IMR-90 (cell line): ENCODE results near the gene NUDT6. TPM values are rescaled to one million over a fixed set of nuclear protein-coding genes. Genes with fewer than 3 reads are reported as not detected.

Experiments
- ATAC-seq: fragments of 200-7000 bp; cut with Tn5 transposase; 2 replicates; pipeline ENCODE4 v1.9.1; 2020; ENCODE audit warnings: low read depth, mild to moderate bottlenecking, moderate library complexity
- BruUV-seq: library from RNA; stranded (reverse); fragments of 400-500 nt; replicated peaks from 2 replicates; lab custom pipeline; 2021; lab: Mats Ljungman, UMichigan
- CTCF ChIA-PET: fragments of 300-600 bp; formaldehyde crosslinking; extraction: SDS; loops from one replicate; lab custom pipeline; 2021; ENCODE audit warnings: antibody characterized with exemption; lab: Yijun Ruan, JAX
- POLR2A ChIA-PET: fragments of 300-600 bp; sonication (Branson Sonifier 250); formaldehyde crosslinking; loops from one replicate; lab custom pipeline; 2022; ENCODE audit warnings: antibody characterized with exemption; ENCODE audit not compliant: unreplicated experiment; lab: Charles Lee
- DNase-seq: peaks from one replicate; pipeline ENCODE4 v3.0.0; 2013
- H2AFZ ChIP-seq: replicated peaks from 2 replicates; pipeline ENCODE3; 2013; ENCODE audit warnings: low read length, mild to moderate bottlenecking; ENCODE audit not compliant: poor library complexity
- H2AK5ac ChIP-seq: 2 replicates; pipeline ENCODE4 v1.6.1; 2013; ENCODE audit warnings: low read depth, low read length, inconsistent platforms
- H2AK9ac ChIP-seq: replicated peaks from 2 replicates; pipeline ENCODE3; 2013; ENCODE audit warnings: mild to moderate bottlenecking, low read depth, low read length, moderate library complexity; ENCODE audit not compliant: poor library complexity
- H2BK120ac ChIP-seq: 2 replicates; pipeline ENCODE4 v1.6.1; 2013; ENCODE audit warnings: low read depth, low read length, inconsistent platforms
- H2BK15ac ChIP-seq: 3 replicates; pipeline ENCODE4 v1.6.1; 2013; ENCODE audit warnings: low read depth, low read length, inconsistent platforms
- H2BK20ac ChIP-seq: 2 replicates; pipeline ENCODE4 v1.6.1; 2013; ENCODE audit warnings: low read depth, mild to moderate bottlenecking, inconsistent platforms, low read length, moderate library complexity
- H2BK5ac ChIP-seq: 2 replicates; pipeline ENCODE4 v1.6.1; 2013; ENCODE audit warnings: mild to moderate bottlenecking, low read depth, low read length, inconsistent platforms; ENCODE audit not compliant: poor library complexity, severe bottlenecking
- H3K14ac ChIP-seq: replicated peaks from 2 replicates; pipeline ENCODE4 v1.6.1; 2013; ENCODE audit warnings: low read depth, low read length, inconsistent platforms
- H3K18ac ChIP-seq: 2 replicates; pipeline ENCODE4 v1.6.1; 2013; ENCODE audit warnings: low read depth, low read length, control low read depth
- H3K23ac ChIP-seq: 2 replicates; pipeline ENCODE4 v1.6.1; 2013; ENCODE audit warnings: low read depth, low read length, inconsistent platforms
- H3K27ac ChIP-seq: 2 replicates; pipeline ENCODE4 v1.5.1; 2013; ENCODE audit warnings: mild to moderate bottlenecking, control low read depth, low read length; ENCODE audit not compliant: insufficient read depth
- H3K27me3 ChIP-seq: 2 replicates; pipeline ENCODE4 v1.6.1; 2013; ENCODE audit warnings: low read length; ENCODE audit not compliant: control insufficient read depth, insufficient read depth
- H3K36me3 ChIP-seq: 2 replicates; pipeline ENCODE4 v1.6.1; 2013; ENCODE audit warnings: low read length, mixed read lengths; ENCODE audit not compliant: control insufficient read depth, insufficient read depth
- H3K4ac ChIP-seq: 2 replicates; pipeline ENCODE4 v1.6.1; 2013; ENCODE audit warnings: low read depth, low read length, inconsistent platforms
- H3K4me1 ChIP-seq: 2 replicates; pipeline ENCODE4 v1.6.1; 2013; ENCODE audit warnings: low read length, mixed read lengths; ENCODE audit not compliant: control insufficient read depth, insufficient read depth
- H3K4me2 ChIP-seq: 2 replicates; pipeline ENCODE4 v1.6.1; 2013; ENCODE audit warnings: low read depth, mild to moderate bottlenecking, control low read depth, low read length, moderate library complexity
- H3K4me3 ChIP-seq: 2 replicates; pipeline ENCODE4 v1.5.1; 2013; ENCODE audit warnings: low read depth, mild to moderate bottlenecking, control low read depth, low read length, moderate library complexity; ENCODE audit not compliant: insufficient read depth
- H3K56ac ChIP-seq: 2 replicates; pipeline ENCODE4 v1.6.1; 2013; ENCODE audit warnings: low read length, inconsistent platforms; ENCODE audit not compliant: insufficient read depth; ENCODE audit errors: extremely low read depth
- H3K79me1 ChIP-seq, 2 experiments: 2 replicates each; pipeline ENCODE4 v1.6.1; 2013; ENCODE audit warnings: low read length in 2 of 2, inconsistent platforms in 1 of 2, low read depth in 1 of 2
- H3K9ac ChIP-seq: 2 replicates; pipeline ENCODE4 v1.6.1; 2013; ENCODE audit warnings: low read depth, low read length, control low read depth
- H3K9me1 ChIP-seq: 2 replicates; pipeline ENCODE4 v1.6.1; 2013; ENCODE audit warnings: low read length, inconsistent platforms; ENCODE audit not compliant: insufficient read depth
- H3K9me3 ChIP-seq: 2 replicates; pipeline ENCODE4 v1.6.1; 2013; ENCODE audit warnings: low read length; ENCODE audit not compliant: control insufficient read depth, insufficient read depth
- H4K20me1 ChIP-seq: 2 replicates; pipeline ENCODE4 v1.6.1; 2013; ENCODE audit warnings: low read length, inconsistent platforms; ENCODE audit not compliant: insufficient read depth
- H4K5ac ChIP-seq: 2 replicates; pipeline ENCODE4 v1.6.1; 2013; ENCODE audit warnings: mild to moderate bottlenecking, low read depth, low read length, control low read depth
- H4K8ac ChIP-seq, 2 experiments: 2 replicates each; pipeline ENCODE4 v1.6.1; 2013; ENCODE audit warnings: low read depth in 2 of 2, low read length in 2 of 2, control low read depth in 1 of 2, inconsistent platforms in 1 of 2
- H4K91ac ChIP-seq: 2 replicates; pipeline ENCODE4 v1.6.1; 2013; ENCODE audit warnings: low read depth, low read length, inconsistent platforms; ENCODE audit not compliant: insufficient read depth
- CEBPB ChIP-seq: IDR thresholded peaks from 2 replicates; pipeline ENCODE4 v1.6.1; 2012; ENCODE audit warnings: low read depth, low read length, improper control_type of control experiment
- CHD1 ChIP-seq: IDR thresholded peaks from 2 replicates; pipeline ENCODE4 v1.6.1; 2012; ENCODE audit warnings: low read depth, low read length, improper control_type of control experiment
- MXI1 ChIP-seq: IDR thresholded peaks from 2 replicates; pipeline ENCODE4 v1.6.1; 2012; ENCODE audit warnings: low read depth, mild to moderate bottlenecking, low read length, moderate library complexity, borderline replicate concordance
- RAD21 ChIP-seq: IDR thresholded peaks from 2 replicates; pipeline ENCODE4 v1.6.1; 2012; ENCODE audit warnings: low read length, improper control_type of control experiment
- USF2 ChIP-seq: fragments of 150-350 bp; IDR thresholded peaks from 2 replicates; pipeline ENCODE4 v1.6.1; 2017; ENCODE audit warnings: mild to moderate bottlenecking, antibody characterized with exemption, low read length, low read depth
- WGBS, 2 experiments: methylation state at CpG; one replicate each; pipeline versions ENCODE4 v1.1.5 to v1.1.7; 2013; ENCODE audit warnings: missing lambda C conversion rate in 2 of 2; ENCODE audit not compliant: insufficient read length in 1 of 2; ENCODE audit errors: extremely low coverage in 2 of 2; 5-methylcytosine and 5-hydroxymethylcytosine counted together
- dilution Hi-C: fragments of 300-500 bp; cut with HindIII; formaldehyde crosslinking; loops from one replicate; pipeline ENCODE4 v1.14.3; 2018; ENCODE audit warnings: low sequenced_read_pairs; ENCODE audit not compliant: unreplicated experiment
- in situ Hi-C: fragments of 300-500 bp; cut with MboI; formaldehyde crosslinking; loops from 3 replicates; pipeline ENCODE4 v1.14.3; 2019; ENCODE audit warnings: low sequenced_read_pairs, inconsistent platforms, mixed read lengths
- intact Hi-C: fragments of 100-400 bp; cut with micrococcal nuclease; formaldehyde crosslinking; loops from 2 replicates; pipeline ENCODE4 v1.10.0; 2022
- polyA plus RNA-seq, 3 experiments: library from polyadenylated mRNA; depleted of rRNA; stranded (reverse); fragments of >200 nt; gene quantifications; 2 replicates each; pipeline ENCODE4 v1.2.3, GENCODE V29; 2012; ENCODE audit warnings: low replicate concordance in 1 of 3
- total RNA-seq: library from RNA; depleted of rRNA; stranded (reverse); fragments of >200 nt; gene quantifications from 2 replicates; pipeline ENCODE4 v1.2.3, GENCODE V29; 2012

Gene NUDT6
- total and polyA plus RNA-seq, 2 of the 4 experiments (the other 2 are of a cell fraction), result 2.7 to 4.8 TPM

GRCh38 chr4:122906859-122907305 lies 15.5 kb downstream of the NUDT6 start:
- Histone ChIP-seq H3K4me3 (no peak overlapping the region), H3K4ac (no peak overlapping the region), H3K56ac (no peak overlapping the region), H3K36me3 (no peaks in the 10 kb centered on the region; the same call in 1 of the 2 replicates), H3K79me1 (peaks cover 0 to 3% of the 10 kb centered on the region in 2 experiments; a peak in 1 of 4 replicates), H3K9me1 (peaks cover 4% of the 10 kb centered on the region), H4K20me1 (no peaks in the 10 kb centered on the region), H2BK20ac (no peak overlapping the region), H3K27ac (no peak overlapping the region), H3K18ac (no peak overlapping the region), H3K14ac (no peak overlapping the region), H2AK5ac (no peak overlapping the region), H3K9ac (no peak overlapping the region), H3K4me2 (no peak overlapping the region), H3K27me3 (no peaks in the 10 kb centered on the region), H2BK120ac (no peak overlapping the region), H4K5ac (no peak overlapping the region), H4K8ac (no peak overlapping the region), H2BK15ac (no peak overlapping the region), H3K23ac (no peak overlapping the region), H2BK5ac (no peak overlapping the region), H2AFZ (no peak overlapping the region), H4K91ac (no peak overlapping the region), H2AK9ac (no peak overlapping the region), H3K4me1 (0 out of 2 replicates have a peak, but pooled peaks cover 2% of the 10 kb centered on the region), H3K9me3 (no peaks in the 10 kb centered on the region)
- CTCF ChIA-PET, result no interaction called here
- POLR2A ChIA-PET, result no interaction called here
- intact Hi-C loops, result no loop called here
- in situ Hi-C loops, result loop anchor here (25.0 kb wide), 1 partner anchor 595 kb away; no protein-coding TSS in a partner anchor
- DNase-seq, result no peak
- no peak for ATAC-seq
- no peak for TF ChIP-seq USF2
- TF ChIP-seq RAD21, result no peak
- TF ChIP-seq MXI1, result no peak
- no peak for TF ChIP-seq CEBPB
- TF ChIP-seq CHD1, result no peak
- dilution Hi-C loops, result loop anchor here (25.0 kb wide), 2 partner anchors 145 to 295 kb away; partner anchors contain the start of gene IL21
- WGBS, 2 experiments, result 79% methylated on average over 4 of the region's 7 CpGs; no CpG with 5 or more reads in 1 of the 2 experiments
- BruUV-seq, result no TSS peak
